ENCODE data around the gene DROSHA.

DNA sequence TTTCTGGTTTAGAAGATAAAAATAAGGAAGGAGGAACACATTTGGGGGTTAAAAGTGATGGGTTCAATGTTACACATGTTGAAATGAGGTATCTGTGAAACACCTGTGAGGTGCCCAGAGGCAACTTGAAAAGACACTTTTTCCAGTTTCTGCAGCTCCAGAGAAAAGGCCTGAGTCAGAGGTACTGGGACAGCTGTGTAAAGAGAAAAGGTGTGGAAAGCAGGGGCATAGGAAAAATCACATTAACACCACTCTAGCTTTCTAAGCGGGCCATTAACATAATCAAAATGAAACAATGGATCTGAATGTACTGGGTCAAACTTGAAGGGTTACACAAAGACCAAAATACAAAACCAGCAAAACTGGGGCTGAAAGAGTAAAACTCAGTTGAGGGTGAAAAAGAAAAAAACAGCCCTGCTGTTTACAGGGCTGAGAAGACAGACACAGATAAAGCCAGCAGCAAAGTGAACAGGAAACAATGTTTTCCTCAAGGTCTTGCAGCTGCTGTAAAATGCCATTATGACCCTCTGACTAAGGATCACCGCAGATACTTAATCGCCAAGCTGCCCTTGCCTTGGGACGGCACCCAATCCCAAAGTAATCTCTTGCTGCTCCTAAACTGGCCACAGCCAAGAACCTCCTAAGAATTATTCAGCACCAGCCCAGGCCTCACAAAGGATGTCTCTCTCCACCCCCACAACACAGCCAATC lies 104.7 kb downstream of the DROSHA start:
- TF ChIP-seq, protein P1, sequence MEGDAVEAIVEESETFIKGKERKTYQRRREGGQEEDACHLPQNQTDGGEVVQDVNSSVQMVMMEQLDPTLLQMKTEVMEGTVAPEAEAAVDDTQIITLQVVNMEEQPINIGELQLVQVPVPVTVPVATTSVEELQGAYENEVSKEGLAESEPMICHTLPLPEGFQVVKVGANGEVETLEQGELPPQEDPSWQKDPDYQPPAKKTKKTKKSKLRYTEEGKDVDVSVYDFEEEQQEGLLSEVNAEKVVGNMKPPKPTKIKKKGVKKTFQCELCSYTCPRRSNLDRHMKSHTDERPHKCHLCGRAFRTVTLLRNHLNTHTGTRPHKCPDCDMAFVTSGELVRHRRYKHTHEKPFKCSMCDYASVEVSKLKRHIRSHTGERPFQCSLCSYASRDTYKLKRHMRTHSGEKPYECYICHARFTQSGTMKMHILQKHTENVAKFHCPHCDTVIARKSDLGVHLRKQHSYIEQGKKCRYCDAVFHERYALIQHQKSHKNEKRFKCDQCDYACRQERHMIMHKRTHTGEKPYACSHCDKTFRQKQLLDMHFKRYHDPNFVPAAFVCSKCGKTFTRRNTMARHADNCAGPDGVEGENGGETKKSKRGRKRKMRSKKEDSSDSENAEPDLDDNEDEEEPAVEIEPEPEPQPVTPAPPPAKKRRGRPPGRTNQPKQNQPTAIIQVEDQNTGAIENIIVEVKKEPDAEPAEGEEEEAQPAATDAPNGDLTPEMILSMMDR (optimal IDR thresholded peaks at IDR 0.05 in 1 of 3, IDR thresholded peaks at IDR 0.05 in 1 of 3, conservative IDR thresholded peaks at IDR 0.05 in 1 of 3; ENCODE audit: extremely low read depth in 1 of 3, insufficient read depth in 2 of 3, low read length in 3 of 3): no peak
- no peak for TF ChIP-seq EZH2 (IDR thresholded peaks at IDR 0.05; ENCODE audit: low read length)

Measured in keratinocyte (primary cell).